Measurements from ENCODE around the gene HEBP2. TPM values are rescaled to one million over a fixed set of nuclear protein-coding genes. Genes with fewer than 3 reads are reported as not detected.
A peak's percentile ranks its signal among the peaks of the same experiment; 100 is the strongest.

HEBP2 gene
- total RNA-seq, 6 experiments from 2014 or later: 37.3 to 69.2 (median 53.0) TPM

GRCh38 chr6:138451043-138451442 lies 47.0 kb downstream of the HEBP2 start:
- WGBS (ENCODE audit: insufficient coverage, low coverage, low lambda C conversion rate, missing lambda C conversion rate): 92% methylated on average over 3 of the region's 3 CpGs
- no peaks in the 10 kb centered on the region for H3K4me1 ChIP-seq
- H3K36me3 ChIP-seq: peaks cover 0 to 7% (median 0%) of the 10 kb centered on the region in 4 donors
- H3K4me3 ChIP-seq: no peak overlapping the region
- no peak for DNase-seq
- no peaks in the 10 kb centered on the region for H3K27me3 ChIP-seq
- TF ChIP-seq POLR2A (IDR thresholded peaks at IDR 0.05): no peak
- peak in 1 of 4 donors; percentile 22 for ATAC-seq
- no peaks in the 10 kb centered on the region for H3K9me3 ChIP-seq
- H3K27ac ChIP-seq: no peak overlapping the region
- intact Hi-C loops (cut with DNase I): no loop called here

GRCh38 chr6:138454981-138455706 lies 51.1 kb downstream of the HEBP2 start:
- Histone ChIP-seq H3K27me3 (no peaks in the 10 kb centered on the region), H3K36me3 (no peaks in the 10 kb centered on the region), H3K27ac (no peak overlapping the region), H3K4me1 (no peaks in the 10 kb centered on the region), H3K9me3 (no peaks in the 10 kb centered on the region), H3K4me3 (no peak overlapping the region)
- intact Hi-C loops (cut with DNase I): no loop called here
- DNase-seq (no peak), ATAC-seq (peak in 3 of 4 donors; percentile 18 to 59 (median 24))
- TF ChIP-seq CTCF (IDR thresholded peaks at IDR 0.05) (no peak), POLR2A (IDR thresholded peaks at IDR 0.05) (no peak)
- WGBS (ENCODE audit: insufficient coverage, low coverage, low lambda C conversion rate, missing lambda C conversion rate): 78% methylated on average over 9 of the region's 9 CpGs

- ATAC-seq (peak in 3 of 4 donors; percentile 14 to 47 (median 45)), DNase-seq (no peak)
- H3K4me3 ChIP-seq: no peak overlapping the region
- intact Hi-C loops (cut with DNase I): no loop called here
- no peaks in the 10 kb centered on the region for H3K9me3 ChIP-seq
- 39% methylated on average over 4 of the region's 7 CpGs for WGBS (ENCODE audit: insufficient coverage, low coverage, low lambda C conversion rate, missing lambda C conversion rate)
- H3K27me3 ChIP-seq: no peaks in the 10 kb centered on the region
- H3K27ac ChIP-seq: no peak overlapping the region
- H3K36me3 ChIP-seq: no peaks in the 10 kb centered on the region
- H3K4me1 ChIP-seq: no peaks in the 10 kb centered on the region
- TF ChIP-seq CTCF (IDR thresholded peaks at IDR 0.05): no peak
- TF ChIP-seq POLR2A (IDR thresholded peaks at IDR 0.05): no peak
Observed at GRCh38 chr6:138455746-138456400, 51.9 kb downstream of the HEBP2 start.

- ATAC-seq: no peak
- H3K4me3 ChIP-seq: no peak overlapping the region
Observed at GRCh38 chr6:138456401-138456790, 52.4 kb downstream of the HEBP2 start.

More at GRCh38 chr6:138456401-138456790, 52.4 kb downstream of the HEBP2 start:
- Histone ChIP-seq H3K27ac (no peak overlapping the region), H3K9me3 (no peaks in the 10 kb centered on the region), H3K36me3 (no peaks in the 10 kb centered on the region), H3K4me1 (no peaks in the 10 kb centered on the region), H3K27me3 (no peaks in the 10 kb centered on the region)
- WGBS (ENCODE audit: insufficient coverage, low coverage, low lambda C conversion rate, missing lambda C conversion rate): 44% methylated on average over 6 of the region's 6 CpGs
- no peak for DNase-seq
- TF ChIP-seq POLR2A (IDR thresholded peaks at IDR 0.05) (no peak), CTCF (IDR thresholded peaks at IDR 0.05) (no peak)
- intact Hi-C loops (cut with DNase I): no loop called here

Measured in right lobe of liver (tissue), 6 donors.